HL-60 (cell line): Measurements from ENCODE around the gene ZNF618.

Experiments used
- DNase-seq, 2 experiments: peaks; one replicate each; pipeline ENCODE4 v3.0.0-alpha.2; 2010 to 2020; ENCODE audit warnings: low read depth in 1 of 2, low spot score in 1 of 2
- H3K27ac ChIP-seq: fragments of 250-450 bp; sonication (Bioruptor Pico); replicated peaks from 2 replicates; pipeline ENCODE4 v1.5.1; 2020; ENCODE audit warnings: mild to moderate bottlenecking, moderate library complexity
- H3K27me3 ChIP-seq: fragments of 250-450 bp; sonication (Bioruptor Pico); 2 replicates; pipeline ENCODE4 v1.5.1; 2021; ENCODE audit warnings: mild to moderate bottlenecking, moderate library complexity; ENCODE audit not compliant: insufficient read depth, poor library complexity, severe bottlenecking
- H3K4me3 ChIP-seq: replicated peaks from 2 replicates; pipeline ENCODE4 v1.5.1; 2011; ENCODE audit warnings: mild to moderate bottlenecking, control low read depth, low read length; ENCODE audit not compliant: insufficient read depth
- CTCF ChIP-seq: IDR thresholded peaks from one replicate; pipeline ENCODE4 v1.5.1; 2011; ENCODE audit warnings: low read length, control low read depth, inconsistent platforms; ENCODE audit not compliant: insufficient read depth
- GABPA ChIP-seq: IDR thresholded peaks from 2 replicates; pipeline ENCODE4 v1.6.1; 2012; ENCODE audit warnings: low read depth
- POLR2AphosphoS5 ChIP-seq: IDR thresholded peaks from 2 replicates; pipeline ENCODE4 v1.6.1; 2012; ENCODE audit warnings: low read depth
- REST ChIP-seq: IDR thresholded peaks from 2 replicates; pipeline ENCODE4 v1.6.1; 2012; ENCODE audit warnings: low read depth; ENCODE audit not compliant: insufficient replicate concordance
- SPI1 ChIP-seq: IDR thresholded peaks from 2 replicates; pipeline ENCODE4 v1.6.1; 2012; ENCODE audit warnings: low read depth, mild to moderate bottlenecking, borderline replicate concordance

ZNF618 gene

GRCh38 chr9:114098021-114098935 is 222.2 kb downstream of the ZNF618 start:
- H3K4me3 ChIP-seq, result peak overlapping the region; percentile 50
- TF ChIP-seq GABPA (no peak), CTCF (no peak), SPI1 (no peak), POLR2AphosphoS5 (no peak), REST (no peak)
- peaks cover 13% of the 10 kb centered on the region for H3K27me3 ChIP-seq
- DNase-seq, result peak in 1 of 2 experiments; percentile 31
- H3K27ac ChIP-seq, result no peak overlapping the region

GRCh38 chr9:114098936-114099668 is 223.0 kb downstream of the ZNF618 start, which contains the start of gene KIF12:
Gene KIF12 (minus strand): TSS chr9:114099292. CDS start chr9:114099276, 16 bp downstream.
- peaks cover 13% of the 10 kb centered on the region for H3K27me3 ChIP-seq
- TF ChIP-seq GABPA (no peak), CTCF (no peak), SPI1 (no peak), POLR2AphosphoS5 (no peak), REST (no peak)
- no peak within 1 kb of the TSS for H3K27ac ChIP-seq
- no peak for DNase-seq
- peak within 1 kb of the TSS; percentile 50 for H3K4me3 ChIP-seq

GRCh38 chr9:114099669-114100270 is 223.7 kb downstream of the ZNF618 start:
- TF ChIP-seq SPI1 (no peak), POLR2AphosphoS5 (no peak), CTCF (no peak), REST (no peak), GABPA (no peak)
- H3K27me3 ChIP-seq, result peaks cover 13% of the 10 kb centered on the region
- H3K4me3 ChIP-seq, result no peak overlapping the region
- DNase-seq, result no peak
- no peak overlapping the region for H3K27ac ChIP-seq
